Subcutaneous abdominal adipose tissue (tissue), 5 donors: ENCODE measurements around the gene F2RL1.
"Not testable (repeated sequence)": the region's sequence is repeated elsewhere in the genome, so short reads cannot be mapped to it uniquely, and the experiment has no call there.

Source experiments
- H3K27ac ChIP-seq: one replicate; pipeline ENCODE4 v1.7.0; 2013; ENCODE audit warnings: low read depth, mild to moderate bottlenecking, inconsistent platforms, low read length, moderate library complexity
- H3K27me3 ChIP-seq, 5 donors: one replicate each; pipeline ENCODE4 v1.7.0; 2013; ENCODE audit warnings: low read length in 5 of 5, inconsistent platforms in 1 of 5; ENCODE audit not compliant: control insufficient read depth in 5 of 5, insufficient read depth in 4 of 5
- H3K36me3 ChIP-seq, 5 donors: one replicate each; pipeline ENCODE4 v1.7.0; 2013; ENCODE audit warnings: low read length in 5 of 5; ENCODE audit not compliant: control insufficient read depth in 5 of 5, insufficient read depth in 5 of 5
- H3K4me1 ChIP-seq, 5 donors: one replicate each; pipeline ENCODE4 v1.7.0; 2013; ENCODE audit warnings: low read length in 5 of 5, mild to moderate bottlenecking in 3 of 5, moderate library complexity in 1 of 5; ENCODE audit not compliant: control insufficient read depth in 5 of 5, insufficient read depth in 5 of 5
- H3K4me3 ChIP-seq, 5 donors: one replicate each; pipeline ENCODE4 v1.7.0; 2013; ENCODE audit warnings: low read length in 5 of 5, low read depth in 1 of 5
- H3K9ac ChIP-seq, 5 donors: one replicate each; pipeline ENCODE4 v1.7.0; 2013; ENCODE audit warnings: low read length in 5 of 5, mild to moderate bottlenecking in 4 of 5, moderate library complexity in 3 of 5
- H3K9me3 ChIP-seq, 5 donors: one replicate each; pipeline ENCODE4 v1.7.0; 2013; ENCODE audit warnings: low read length in 5 of 5; ENCODE audit not compliant: control insufficient read depth in 5 of 5
- donor health status: healthy.
- donor health status: healthy.
- donor health status: healthy.
- donor health status: healthy.
- donor health status: healthy.

The F2RL1 gene

GRCh38 chr5:76819851-76820525, 1.2 kb downstream of the F2RL1 start:
- peak overlapping the region in 4 of 5 donors; percentile 62 to 74 (median 69) for H3K4me3 ChIP-seq
- H3K27ac ChIP-seq: no peak overlapping the region
- no peak overlapping the region for H3K9ac ChIP-seq
- peaks cover 0 to 2% (median 0%) of the 10 kb centered on the region in 5 donors for H3K9me3 ChIP-seq
- H3K36me3 ChIP-seq: no peaks in the 10 kb centered on the region
- peaks cover 12 to 18% (median 16%) of the 10 kb centered on the region in 5 donors for H3K27me3 ChIP-seq
- peaks cover 0 to 21% (median 17%) of the 10 kb centered on the region in 5 donors for H3K4me1 ChIP-seq

GRCh38 chr5:76820526-76820890, 1.7 kb downstream of the F2RL1 start:
- no peaks in the 10 kb centered on the region for H3K36me3 ChIP-seq
- peaks cover 0 to 2% (median 0%) of the 10 kb centered on the region in 5 donors for H3K9me3 ChIP-seq
- H3K27ac ChIP-seq: no peak overlapping the region
- no peak overlapping the region for H3K4me3 ChIP-seq
- H3K4me1 ChIP-seq: peaks cover 0 to 21% (median 17%) of the 10 kb centered on the region in 5 donors
- H3K27me3 ChIP-seq: peaks cover 12 to 18% (median 16%) of the 10 kb centered on the region in 5 donors
- H3K9ac ChIP-seq: no peak overlapping the region

DNA sequence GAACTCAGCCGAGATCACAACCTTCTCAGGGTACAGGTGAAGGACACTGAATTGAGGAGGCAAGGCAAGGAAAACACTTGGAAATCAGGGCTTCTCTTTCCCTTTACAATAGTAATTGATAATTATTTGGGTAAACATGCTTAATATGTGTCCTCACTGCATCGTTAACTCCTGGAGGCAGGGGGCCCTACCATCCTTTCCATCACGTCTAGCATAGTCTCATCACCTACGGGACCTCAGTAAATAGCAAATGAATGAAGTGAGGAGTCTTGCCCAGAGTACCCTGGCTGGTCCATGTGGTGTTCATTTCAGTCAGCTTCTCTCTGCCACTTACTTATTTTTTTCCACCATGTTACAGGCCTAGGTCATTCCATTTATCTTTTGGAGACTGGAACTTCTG, 2.3 kb downstream of the F2RL1 start:
- Histone ChIP-seq H3K27ac (no peak overlapping the region), H3K4me1 (peaks cover 0 to 21% (median 17%) of the 10 kb centered on the region in 5 donors), H3K36me3 (no peaks in the 10 kb centered on the region), H3K27me3 (peaks cover 12 to 18% (median 16%) of the 10 kb centered on the region in 5 donors), H3K9ac (no peak overlapping the region), H3K4me3 (no peak overlapping the region), H3K9me3 (peaks cover 0 to 2% (median 0%) of the 10 kb centered on the region in 5 donors)

- H3K9me3 ChIP-seq, H3K36me3 ChIP-seq, H3K27ac ChIP-seq, H3K4me3 ChIP-seq, H3K9ac ChIP-seq: not testable (repeated sequence)
- H3K27me3 ChIP-seq: peaks cover 12 to 18% (median 16%) of the 10 kb centered on the region in 5 donors
- peaks cover 0 to 21% (median 17%) of the 10 kb centered on the region in 5 donors for H3K4me1 ChIP-seq
Observed at GRCh38 chr5:76822105-76822731, 3.4 kb downstream of the F2RL1 start.

DNA sequence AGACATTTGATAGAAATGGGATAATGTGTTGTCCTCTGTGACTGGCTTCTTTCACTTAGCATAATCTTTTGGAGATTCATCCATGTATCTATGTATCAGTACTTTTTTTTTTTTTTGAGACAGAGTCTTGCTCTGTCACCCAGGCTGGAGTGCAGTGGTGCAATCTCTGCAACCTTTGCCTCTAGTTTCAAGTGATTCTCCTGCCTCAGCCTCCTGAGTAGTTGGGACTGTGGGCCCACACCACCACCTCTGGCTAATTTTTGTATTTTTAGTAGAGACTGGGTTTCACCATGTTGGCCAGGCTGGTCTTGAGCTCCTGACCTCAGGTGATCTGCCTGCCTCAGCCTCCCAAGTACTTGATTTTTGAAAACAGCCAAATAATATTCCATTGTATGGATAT, 7.6 kb downstream of the F2RL1 start:
- H3K9me3 ChIP-seq: not testable (repeated sequence)

GRCh38 chr5:76831110-76831452, 12.3 kb downstream of the F2RL1 start:
- Histone ChIP-seq H3K36me3 (no peaks in the 10 kb centered on the region), H3K9ac (no peak overlapping the region), H3K27me3 (no peaks in the 10 kb centered on the region)

More for the DNA sequence above, 7.6 kb downstream of the F2RL1 start:
- not testable (repeated sequence) for H3K36me3 ChIP-seq, H3K4me1 ChIP-seq, H3K27ac ChIP-seq, H3K4me3 ChIP-seq, H3K27me3 ChIP-seq, H3K9ac ChIP-seq

DNA sequence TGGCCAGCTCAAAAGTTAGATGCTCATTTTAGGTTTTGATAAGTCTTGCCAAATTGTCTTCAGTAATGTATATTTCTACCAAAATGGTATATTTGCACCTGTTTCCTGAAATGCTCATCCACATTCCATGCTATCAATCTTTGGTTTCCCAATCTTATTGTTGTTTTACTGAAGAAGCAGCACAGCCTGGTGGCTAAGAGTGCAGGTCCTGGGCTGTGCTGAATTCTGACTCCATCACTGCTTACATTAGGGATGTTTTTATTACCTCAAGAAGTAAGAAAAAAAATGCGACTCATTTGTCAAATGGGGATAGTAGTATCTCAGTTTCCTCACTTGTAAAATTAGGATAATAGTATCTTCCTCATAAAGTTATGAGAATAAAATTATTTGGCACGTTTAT, 17.4 kb downstream of the F2RL1 start:
- H3K9ac ChIP-seq: no peak overlapping the region
- H3K36me3 ChIP-seq: no peaks in the 10 kb centered on the region
- H3K4me1 ChIP-seq: peaks cover 0 to 3% (median 0%) of the 10 kb centered on the region in 5 donors
- H3K27ac ChIP-seq: no peak overlapping the region
- no peaks in the 10 kb centered on the region for H3K9me3 ChIP-seq
- H3K27me3 ChIP-seq: no peaks in the 10 kb centered on the region
- H3K4me3 ChIP-seq: no peak overlapping the region

More at GRCh38 chr5:76831110-76831452, 12.3 kb downstream of the F2RL1 start:
- Histone ChIP-seq H3K4me3 (no peak overlapping the region), H3K4me1 (peaks cover 0 to 7% (median 0%) of the 10 kb centered on the region in 5 donors), H3K27ac (no peak overlapping the region), H3K9me3 (no peaks in the 10 kb centered on the region)

DNA sequence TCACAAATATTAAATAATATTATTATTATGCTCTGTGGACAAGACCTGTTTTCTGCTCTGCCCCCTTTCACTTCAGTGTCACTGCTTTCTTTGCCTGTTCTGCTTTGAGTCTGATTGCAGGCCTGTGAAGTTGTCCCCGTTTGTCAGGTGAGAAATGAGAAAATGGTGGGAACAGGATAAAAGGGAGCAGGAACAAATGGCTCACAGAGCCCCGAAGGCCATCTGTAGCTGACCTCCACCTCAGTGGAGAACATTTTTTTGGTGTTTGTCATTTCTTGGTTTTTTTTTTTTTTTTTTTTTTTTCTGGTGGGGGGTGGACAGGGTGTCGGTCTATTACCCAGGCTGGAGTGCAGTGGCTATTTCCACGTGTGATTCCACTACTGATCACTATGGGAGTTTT, 17.8 kb downstream of the F2RL1 start:
- no peak overlapping the region for H3K4me3 ChIP-seq
- no peak overlapping the region for H3K9ac ChIP-seq
- H3K27ac ChIP-seq: no peak overlapping the region
- no peaks in the 10 kb centered on the region for H3K27me3 ChIP-seq
- H3K36me3 ChIP-seq: no peaks in the 10 kb centered on the region
- no peaks in the 10 kb centered on the region for H3K9me3 ChIP-seq
- H3K4me1 ChIP-seq: no peaks in the 10 kb centered on the region

GRCh38 chr5:76838481-76839261, 19.8 kb downstream of the F2RL1 start:
- Histone ChIP-seq H3K4me1 (no peaks in the 10 kb centered on the region), H3K27me3 (no peaks in the 10 kb centered on the region), H3K9ac (no peak overlapping the region), H3K27ac (no peak overlapping the region), H3K4me3 (no peak overlapping the region), H3K36me3 (no peaks in the 10 kb centered on the region), H3K9me3 (no peaks in the 10 kb centered on the region)

- H3K9me3 ChIP-seq: no peaks in the 10 kb centered on the region
- H3K27ac ChIP-seq: no peak overlapping the region
- no peaks in the 10 kb centered on the region for H3K27me3 ChIP-seq
- H3K9ac ChIP-seq: no peak overlapping the region
- H3K4me1 ChIP-seq: peaks cover 0 to 7% (median 0%) of the 10 kb centered on the region in 5 donors
- H3K36me3 ChIP-seq: no peaks in the 10 kb centered on the region
- no peak overlapping the region for H3K4me3 ChIP-seq
Observed at GRCh38 chr5:76841361-76841760, 22.5 kb downstream of the F2RL1 start.
